Lung (tissue), 12 donors: ENCODE measurements around the gene METTL27. TPM values are rescaled to one million over a fixed set of nuclear protein-coding genes. Genes with fewer than 3 reads are reported as not detected.
"Not testable (repeated sequence)": the region's sequence is repeated elsewhere in the genome, so short reads cannot be mapped to it uniquely, and the experiment has no call there.

Experiments used
- ATAC-seq: fragments of 200-7000 bp; cut with Tn5 transposase; one replicate; pipeline ENCODE4 v1.9.1; 2020; ENCODE audit warnings: moderate number of reproducible peaks; ENCODE audit not compliant: insufficient read depth, low FRiP score
- DNase-seq, 3 donors: peaks; one replicate each; pipeline ENCODE4 v3.0.0-alpha.2; 2013 to 2017
- H3K27ac ChIP-seq, 2 donors: one replicate each; pipeline ENCODE4 v1.5.1; 2013; ENCODE audit warnings: mild to moderate bottlenecking in 2 of 2, moderate library complexity in 2 of 2, control low read depth in 1 of 2, inconsistent platforms in 1 of 2, low read depth in 1 of 2, low read length in 1 of 2
- H3K27me3 ChIP-seq, 3 donors: one replicate each; pipeline ENCODE4 v1.5.1; 2013; ENCODE audit warnings: low read length in 2 of 3; ENCODE audit not compliant: control insufficient read depth in 3 of 3, insufficient read depth in 3 of 3
- H3K36me3 ChIP-seq, 4 donors: one replicate each; pipeline ENCODE4 v1.5.1; 2013; ENCODE audit warnings: low read length in 4 of 4, mild to moderate bottlenecking in 1 of 4, moderate library complexity in 1 of 4; ENCODE audit not compliant: control insufficient read depth in 4 of 4, insufficient read depth in 4 of 4
- H3K4me1 ChIP-seq, 5 donors: one replicate each; pipeline ENCODE4 v1.5.1; 2013; ENCODE audit warnings: low read length in 5 of 5, mild to moderate bottlenecking in 2 of 5, moderate library complexity in 1 of 5; ENCODE audit not compliant: control insufficient read depth in 5 of 5, insufficient read depth in 5 of 5
- H3K4me3 ChIP-seq: one replicate; pipeline ENCODE4 v1.5.1; 2013; ENCODE audit warnings: mild to moderate bottlenecking, control low read depth, moderate library complexity
- H3K9ac ChIP-seq, 2 donors: one replicate each; pipeline ENCODE4 v1.5.1; 2013; ENCODE audit warnings: low read length in 2 of 2, control low read depth in 1 of 2; ENCODE audit not compliant: insufficient read depth in 1 of 2
- H3K9me3 ChIP-seq, 4 donors: one replicate each; pipeline ENCODE4 v1.5.1; 2013; ENCODE audit warnings: low read length in 3 of 4, mild to moderate bottlenecking in 1 of 4, moderate library complexity in 1 of 4; ENCODE audit not compliant: control insufficient read depth in 4 of 4, insufficient read depth in 3 of 4
- WGBS, 2 donors: extraction: QIAGEN DNeasy Blood & Tissue Kit; methylation state at CpG; one replicate each; pipeline ENCODE4 v1.1.7; 2013; 5-methylcytosine and 5-hydroxymethylcytosine counted together
- polyA plus RNA-seq, 2 donors: library from polyadenylated mRNA; stranded (reverse); fragments of 200-250 nt; gene quantifications; one replicate each; pipeline ENCODE4 v1.2.1, GENCODE V29; 2013
- total RNA-seq, 2 donors: library from RNA; depleted of rRNA in 1 of 2; stranded (reverse); fragments of >200 nt in 1 of 2; gene quantifications; one replicate each; pipeline ENCODE4 v1.2.1, GENCODE V29; 2014 to 2021
- TF ChIP-seq, protein P1 (sequence below): IDR thresholded peaks from 2 replicates; pipeline ENCODE4 v1.5.1; 2012; ENCODE audit warnings: mild to moderate bottlenecking; ENCODE audit errors: control extremely low read depth, extremely low read depth
- donor health status: control.
- donor health status: control.
- donor health status: Bipolar disorder and iron deficiency.
- donor health status: healthy.
- donor health status: DM: yes; HTN: yes; CAD: no.

METTL27 gene
- total and polyA plus RNA-seq, 4 donors = 2.3 to 22.1 (median 5.1) TPM

DNA sequence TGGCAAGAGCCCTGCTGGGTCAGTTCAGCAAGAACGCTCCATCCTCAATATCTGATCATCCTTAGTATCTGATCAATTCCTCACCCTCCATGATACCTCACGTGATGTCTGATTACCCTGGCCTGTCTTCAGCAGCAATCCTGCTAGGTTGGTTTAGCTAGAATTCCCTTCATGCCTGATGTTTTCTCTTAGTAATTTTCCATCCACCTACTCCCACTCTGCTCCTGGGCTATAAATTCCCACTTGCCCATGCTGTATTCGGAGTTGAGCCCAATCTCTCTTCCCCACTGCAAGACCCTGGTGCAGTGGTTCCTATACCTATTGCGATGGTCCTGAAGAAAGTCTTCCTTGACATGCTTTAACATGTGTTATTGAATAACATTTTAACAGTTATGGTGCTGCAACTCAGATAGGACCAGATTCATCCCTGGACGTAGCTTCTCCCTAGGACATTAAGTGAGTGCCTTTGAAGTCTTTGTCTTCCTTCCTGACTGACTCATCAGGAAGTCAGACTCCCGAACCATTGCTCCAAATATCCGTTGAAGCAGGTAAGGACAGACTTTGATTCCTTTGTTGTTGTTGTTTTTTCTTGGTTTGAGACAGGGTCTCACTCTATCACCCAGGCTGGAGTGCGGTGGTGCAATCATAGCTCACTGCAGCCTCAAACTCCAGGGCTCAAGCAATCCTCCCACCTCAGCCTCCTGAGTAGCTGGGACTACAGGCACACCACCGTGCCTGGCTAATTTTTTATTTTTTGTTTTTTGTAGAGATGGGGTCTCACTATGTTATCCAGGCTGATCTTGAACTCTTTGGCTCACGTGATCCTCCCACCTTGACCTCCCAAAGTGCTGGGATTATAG lies 42.8 kb downstream of the METTL27 start:
- TF ChIP-seq, protein P1, sequence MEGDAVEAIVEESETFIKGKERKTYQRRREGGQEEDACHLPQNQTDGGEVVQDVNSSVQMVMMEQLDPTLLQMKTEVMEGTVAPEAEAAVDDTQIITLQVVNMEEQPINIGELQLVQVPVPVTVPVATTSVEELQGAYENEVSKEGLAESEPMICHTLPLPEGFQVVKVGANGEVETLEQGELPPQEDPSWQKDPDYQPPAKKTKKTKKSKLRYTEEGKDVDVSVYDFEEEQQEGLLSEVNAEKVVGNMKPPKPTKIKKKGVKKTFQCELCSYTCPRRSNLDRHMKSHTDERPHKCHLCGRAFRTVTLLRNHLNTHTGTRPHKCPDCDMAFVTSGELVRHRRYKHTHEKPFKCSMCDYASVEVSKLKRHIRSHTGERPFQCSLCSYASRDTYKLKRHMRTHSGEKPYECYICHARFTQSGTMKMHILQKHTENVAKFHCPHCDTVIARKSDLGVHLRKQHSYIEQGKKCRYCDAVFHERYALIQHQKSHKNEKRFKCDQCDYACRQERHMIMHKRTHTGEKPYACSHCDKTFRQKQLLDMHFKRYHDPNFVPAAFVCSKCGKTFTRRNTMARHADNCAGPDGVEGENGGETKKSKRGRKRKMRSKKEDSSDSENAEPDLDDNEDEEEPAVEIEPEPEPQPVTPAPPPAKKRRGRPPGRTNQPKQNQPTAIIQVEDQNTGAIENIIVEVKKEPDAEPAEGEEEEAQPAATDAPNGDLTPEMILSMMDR = no peak
- WGBS, 2 donors = 65 to 66% methylated on average over 10 of the region's 10 CpGs

GRCh38 chr7:73797176-73797575 lies 45.1 kb downstream of the METTL27 start:
- not testable (repeated sequence) for H3K9ac ChIP-seq, H3K36me3 ChIP-seq, H3K9me3 ChIP-seq, H3K4me1 ChIP-seq, ATAC-seq, DNase-seq, H3K27me3 ChIP-seq, H3K27ac ChIP-seq, H3K4me3 ChIP-seq
- 94 to 96% methylated on average over 16 to 33 of the region's 34 CpGs for WGBS, 2 donors

More for the DNA sequence above, 42.8 kb downstream of the METTL27 start:
- DNase-seq (no peak), ATAC-seq (no peak)
- H3K4me3 ChIP-seq = no peak overlapping the region
- H3K4me1 ChIP-seq = no peaks in the 10 kb centered on the region
- no peaks in the 10 kb centered on the region for H3K36me3 ChIP-seq
- no peak overlapping the region for H3K27ac ChIP-seq
- H3K9me3 ChIP-seq = no peaks in the 10 kb centered on the region
- H3K9ac ChIP-seq = no peak overlapping the region
- H3K27me3 ChIP-seq = no peaks in the 10 kb centered on the region

DNA sequence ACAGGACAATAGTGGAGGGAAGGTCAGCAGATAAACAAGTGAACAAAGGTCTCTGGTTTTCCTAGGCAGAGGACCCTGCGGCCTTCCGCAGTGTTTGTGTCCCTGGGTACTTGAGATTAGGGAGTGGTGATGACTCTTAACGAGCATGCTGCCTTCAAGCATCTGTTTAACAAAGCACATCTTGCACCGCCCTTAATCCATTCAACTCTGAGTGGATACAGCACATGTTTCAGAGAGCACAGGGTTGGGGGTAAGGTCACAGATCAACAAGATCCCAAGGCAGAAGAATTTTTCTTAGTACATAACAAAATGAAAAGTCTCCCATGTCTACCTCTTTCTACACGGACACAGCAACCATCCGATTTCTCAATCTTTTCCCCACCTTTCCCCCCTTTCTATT lies 45.7 kb downstream of the METTL27 start:
- WGBS, 2 donors = 72 to 76% methylated on average over 3 of the region's 6 CpGs
- H3K27me3 ChIP-seq = not testable (repeated sequence)

GRCh38 chr7:73795188-73795587 lies 47.1 kb downstream of the METTL27 start:
- not testable (repeated sequence) for H3K4me1 ChIP-seq, H3K27me3 ChIP-seq, H3K36me3 ChIP-seq, H3K4me3 ChIP-seq, H3K9ac ChIP-seq, DNase-seq, H3K27ac ChIP-seq, ATAC-seq, H3K9me3 ChIP-seq

More for the DNA sequence above, 45.7 kb downstream of the METTL27 start:
- not testable (repeated sequence) for H3K27ac ChIP-seq, H3K4me3 ChIP-seq, H3K9me3 ChIP-seq, H3K36me3 ChIP-seq, H3K9ac ChIP-seq, H3K4me1 ChIP-seq, DNase-seq, ATAC-seq

DNA sequence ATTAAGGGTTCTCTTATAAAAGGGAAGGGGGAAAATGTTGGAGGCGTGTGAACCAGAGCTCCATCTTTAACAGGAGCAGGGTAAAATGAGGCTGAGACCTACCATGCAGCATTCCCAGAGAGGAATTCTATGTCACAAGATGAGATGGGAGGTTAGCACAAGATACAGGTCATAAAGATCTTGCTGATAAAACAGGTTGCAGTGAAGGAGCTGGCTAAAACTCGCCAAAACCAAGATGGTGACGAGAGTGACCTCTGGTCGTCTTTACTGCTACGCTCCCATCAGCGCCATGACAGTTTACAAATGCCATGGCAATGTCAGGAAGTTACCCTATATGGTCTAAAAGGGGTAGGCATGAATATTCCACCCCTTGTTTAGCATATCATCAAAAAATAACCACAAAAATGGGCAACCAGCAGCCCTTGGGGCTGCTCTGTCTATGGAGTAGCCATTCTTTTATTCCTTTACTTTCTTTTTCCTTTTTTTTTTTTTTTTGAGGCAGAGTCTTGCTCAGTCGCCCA lies 51.1 kb downstream of the METTL27 start:
- not testable (repeated sequence) for H3K9me3 ChIP-seq, H3K9ac ChIP-seq, H3K36me3 ChIP-seq, H3K27ac ChIP-seq, DNase-seq, H3K27me3 ChIP-seq, H3K4me3 ChIP-seq, ATAC-seq, H3K4me1 ChIP-seq
- 87 to 93% methylated on average over 7 of the region's 7 CpGs for WGBS, 2 donors
